ENCODE measurements around the gene ASTN2.
"Not testable (repeated sequence)": the region's sequence is repeated elsewhere in the genome, so short reads cannot be mapped to it uniquely, and the experiment has no call there.

ASTN2 gene

GRCh38 chr9:116460026-116460425 is 954.8 kb downstream of the ASTN2 start:
- Histone ChIP-seq H3K4me3 (ENCODE audit: low read length) (no peak overlapping the region), H3K4me1 (ENCODE audit: insufficient read depth, low read length) (peaks cover 12% of the 10 kb centered on the region), H3K27me3 (ENCODE audit: insufficient read depth, low read length) (no peaks in the 10 kb centered on the region), H3K9me3 (ENCODE audit: low read length) (peaks cover 5% of the 10 kb centered on the region), H2AFZ (ENCODE audit: low read depth, low read length) (no peak overlapping the region), H3K36me3 (ENCODE audit: insufficient read depth, low read length) (no peaks in the 10 kb centered on the region)

- no peaks in the 10 kb centered on the region for H3K36me3 ChIP-seq (ENCODE audit: insufficient read depth, low read length)
- no peak overlapping the region for H2AFZ ChIP-seq (ENCODE audit: low read depth, low read length)
- H3K27me3 ChIP-seq (ENCODE audit: insufficient read depth, low read length) = no peaks in the 10 kb centered on the region
- H3K4me3 ChIP-seq (ENCODE audit: low read length) = no peak overlapping the region
- H3K4me1 ChIP-seq (ENCODE audit: insufficient read depth, low read length) = peaks cover 8% of the 10 kb centered on the region
- H3K9me3 ChIP-seq (ENCODE audit: low read length) = peaks cover 5% of the 10 kb centered on the region
Observed at GRCh38 chr9:116459576-116459975, 955.3 kb downstream of the ASTN2 start.

- peaks cover 7% of the 10 kb centered on the region for H3K4me1 ChIP-seq (ENCODE audit: insufficient read depth, low read length)
- H3K9me3 ChIP-seq (ENCODE audit: low read length) = peaks cover 5% of the 10 kb centered on the region
- H2AFZ ChIP-seq (ENCODE audit: low read depth, low read length) = no peak overlapping the region
- no peaks in the 10 kb centered on the region for H3K27me3 ChIP-seq (ENCODE audit: insufficient read depth, low read length)
- no peaks in the 10 kb centered on the region for H3K36me3 ChIP-seq (ENCODE audit: insufficient read depth, low read length)
- H3K4me3 ChIP-seq (ENCODE audit: low read length) = no peak overlapping the region
Observed at GRCh38 chr9:116456490-116457088, 958.3 kb downstream of the ASTN2 start.

GRCh38 chr9:116454539-116454938 is 960.3 kb downstream of the ASTN2 start:
- H3K4me3 ChIP-seq (ENCODE audit: low read length); H2AFZ ChIP-seq (ENCODE audit: low read depth, low read length); H3K36me3 ChIP-seq (ENCODE audit: insufficient read depth, low read length); H3K27me3 ChIP-seq (ENCODE audit: insufficient read depth, low read length); H3K9me3 ChIP-seq (ENCODE audit: low read length): not testable (repeated sequence)
- H3K4me1 ChIP-seq (ENCODE audit: insufficient read depth, low read length) = peaks cover 11% of the 10 kb centered on the region

- Histone ChIP-seq H3K9me3 (ENCODE audit: low read length) (peaks cover 5% of the 10 kb centered on the region), H3K27me3 (ENCODE audit: insufficient read depth, low read length) (no peaks in the 10 kb centered on the region), H2AFZ (ENCODE audit: low read depth, low read length) (no peak overlapping the region), H3K4me1 (ENCODE audit: insufficient read depth, low read length) (peaks cover 11% of the 10 kb centered on the region), H3K36me3 (ENCODE audit: insufficient read depth, low read length) (no peaks in the 10 kb centered on the region), H3K4me3 (ENCODE audit: low read length) (no peak overlapping the region)
Observed at GRCh38 chr9:116453785-116454184, 961.1 kb downstream of the ASTN2 start.

GRCh38 chr9:116452634-116453033 is 962.2 kb downstream of the ASTN2 start:
- Histone ChIP-seq H3K9me3 (ENCODE audit: low read length) (peaks cover 5% of the 10 kb centered on the region), H3K4me1 (ENCODE audit: insufficient read depth, low read length) (peaks cover 11% of the 10 kb centered on the region), H3K36me3 (ENCODE audit: insufficient read depth, low read length) (no peaks in the 10 kb centered on the region), H3K27me3 (ENCODE audit: insufficient read depth, low read length) (no peaks in the 10 kb centered on the region), H2AFZ (ENCODE audit: low read depth, low read length) (no peak overlapping the region), H3K4me3 (ENCODE audit: low read length) (no peak overlapping the region)

- H3K4me3 ChIP-seq (ENCODE audit: low read length) = no peak overlapping the region
- peaks cover 11% of the 10 kb centered on the region for H3K4me1 ChIP-seq (ENCODE audit: insufficient read depth, low read length)
- peaks cover 5% of the 10 kb centered on the region for H3K9me3 ChIP-seq (ENCODE audit: low read length)
- no peak overlapping the region for H2AFZ ChIP-seq (ENCODE audit: low read depth, low read length)
- no peaks in the 10 kb centered on the region for H3K36me3 ChIP-seq (ENCODE audit: insufficient read depth, low read length)
- H3K27me3 ChIP-seq (ENCODE audit: insufficient read depth, low read length) = no peaks in the 10 kb centered on the region
Observed at GRCh38 chr9:116452227-116452626, 962.6 kb downstream of the ASTN2 start.

GRCh38 chr9:116451500-116452115 is 963.2 kb downstream of the ASTN2 start:
- Histone ChIP-seq H3K36me3 (ENCODE audit: insufficient read depth, low read length) (no peaks in the 10 kb centered on the region), H3K9me3 (ENCODE audit: low read length) (peaks cover 3% of the 10 kb centered on the region), H3K4me1 (ENCODE audit: insufficient read depth, low read length) (peaks cover 11% of the 10 kb centered on the region), H2AFZ (ENCODE audit: low read depth, low read length) (no peak overlapping the region), H3K27me3 (ENCODE audit: insufficient read depth, low read length) (no peaks in the 10 kb centered on the region), H3K4me3 (ENCODE audit: low read length) (no peak overlapping the region)

GRCh38 chr9:116450378-116451139 is 964.3 kb downstream of the ASTN2 start:
- peaks cover 11% of the 10 kb centered on the region for H3K4me1 ChIP-seq (ENCODE audit: insufficient read depth, low read length)
- H2AFZ ChIP-seq (ENCODE audit: low read depth, low read length) = no peak overlapping the region
- no peaks in the 10 kb centered on the region for H3K9me3 ChIP-seq (ENCODE audit: low read length)
- no peak overlapping the region for H3K4me3 ChIP-seq (ENCODE audit: low read length)
- H3K36me3 ChIP-seq (ENCODE audit: insufficient read depth, low read length) = no peaks in the 10 kb centered on the region
- H3K27me3 ChIP-seq (ENCODE audit: insufficient read depth, low read length) = no peaks in the 10 kb centered on the region

- Histone ChIP-seq H3K4me3 (ENCODE audit: low read length) (no peak overlapping the region), H3K9me3 (ENCODE audit: low read length) (no peaks in the 10 kb centered on the region), H3K36me3 (ENCODE audit: insufficient read depth, low read length) (no peaks in the 10 kb centered on the region), H2AFZ (ENCODE audit: low read depth, low read length) (no peak overlapping the region), H3K27me3 (ENCODE audit: insufficient read depth, low read length) (no peaks in the 10 kb centered on the region), H3K4me1 (ENCODE audit: insufficient read depth, low read length) (peaks cover 11% of the 10 kb centered on the region)
Observed at GRCh38 chr9:116449949-116450348, 964.9 kb downstream of the ASTN2 start.

GRCh38 chr9:116448431-116448830 is 966.4 kb downstream of the ASTN2 start:
- H2AFZ ChIP-seq (ENCODE audit: low read depth, low read length) = no peak overlapping the region
- H3K4me3 ChIP-seq (ENCODE audit: low read length) = no peak overlapping the region
- no peaks in the 10 kb centered on the region for H3K27me3 ChIP-seq (ENCODE audit: insufficient read depth, low read length)
- no peaks in the 10 kb centered on the region for H3K9me3 ChIP-seq (ENCODE audit: low read length)
- H3K4me1 ChIP-seq (ENCODE audit: insufficient read depth, low read length) = peaks cover 11% of the 10 kb centered on the region
- no peaks in the 10 kb centered on the region for H3K36me3 ChIP-seq (ENCODE audit: insufficient read depth, low read length)

GRCh38 chr9:116447934-116448333 is 966.9 kb downstream of the ASTN2 start:
- H3K9me3 ChIP-seq (ENCODE audit: low read length) = no peaks in the 10 kb centered on the region
- H2AFZ ChIP-seq (ENCODE audit: low read depth, low read length) = no peak overlapping the region
- no peak overlapping the region for H3K4me3 ChIP-seq (ENCODE audit: low read length)

GRCh38 chr9:116442528-116442927 is 972.3 kb downstream of the ASTN2 start:
- Histone ChIP-seq H2AFZ (ENCODE audit: low read depth, low read length) (no peak overlapping the region), H3K27me3 (ENCODE audit: insufficient read depth, low read length) (no peaks in the 10 kb centered on the region), H3K4me1 (ENCODE audit: insufficient read depth, low read length) (no peaks in the 10 kb centered on the region), H3K4me3 (ENCODE audit: low read length) (no peak overlapping the region), H3K36me3 (ENCODE audit: insufficient read depth, low read length) (no peaks in the 10 kb centered on the region), H3K9me3 (ENCODE audit: low read length) (no peaks in the 10 kb centered on the region)

More at GRCh38 chr9:116447934-116448333, 966.9 kb downstream of the ASTN2 start:
- H3K36me3 ChIP-seq (ENCODE audit: insufficient read depth, low read length) = no peaks in the 10 kb centered on the region
- H3K4me1 ChIP-seq (ENCODE audit: insufficient read depth, low read length) = peaks cover 11% of the 10 kb centered on the region
- H3K27me3 ChIP-seq (ENCODE audit: insufficient read depth, low read length) = no peaks in the 10 kb centered on the region
